ENCODE results near the gene CNTLN.

CNTLN gene

DNA sequence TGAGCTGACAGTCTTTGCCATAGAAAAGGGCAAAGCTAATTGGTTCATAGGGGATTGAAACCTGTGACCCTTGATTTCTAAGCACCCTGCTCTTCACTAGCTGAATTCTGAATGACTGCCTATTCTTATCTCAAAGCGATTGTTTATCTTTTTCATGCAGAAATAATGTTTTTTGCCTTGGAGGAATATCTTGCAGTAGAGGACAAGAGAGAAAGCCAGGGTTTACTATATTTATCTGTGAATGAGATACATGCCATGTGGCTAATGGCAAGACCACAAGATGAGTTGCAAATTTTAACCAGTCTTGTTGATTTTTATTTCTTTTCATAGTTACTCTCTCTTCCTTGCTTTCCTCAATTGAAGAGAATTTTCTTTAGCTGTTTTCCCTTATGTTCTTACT, 185.0 kb downstream of the CNTLN start:
- no peak overlapping the region for H3K4me3 ChIP-seq (replicated peaks; ENCODE audit: low read depth, low read length)
- no peaks in the 10 kb centered on the region for H3K36me3 ChIP-seq (ENCODE audit: control insufficient read depth, insufficient read depth, low read length)
- TF ChIP-seq CTCF (IDR thresholded peaks at IDR 0.05; ENCODE audit: insufficient read depth, low read length, poor library complexity, severe bottlenecking), result no peak
- no peak for DNase-seq (ENCODE audit: extremely low read depth, insufficient read length)
- H3K27me3 ChIP-seq (replicated peaks; ENCODE audit: control insufficient read depth, insufficient read depth, low read length), result no peaks in the 10 kb centered on the region

DNA sequence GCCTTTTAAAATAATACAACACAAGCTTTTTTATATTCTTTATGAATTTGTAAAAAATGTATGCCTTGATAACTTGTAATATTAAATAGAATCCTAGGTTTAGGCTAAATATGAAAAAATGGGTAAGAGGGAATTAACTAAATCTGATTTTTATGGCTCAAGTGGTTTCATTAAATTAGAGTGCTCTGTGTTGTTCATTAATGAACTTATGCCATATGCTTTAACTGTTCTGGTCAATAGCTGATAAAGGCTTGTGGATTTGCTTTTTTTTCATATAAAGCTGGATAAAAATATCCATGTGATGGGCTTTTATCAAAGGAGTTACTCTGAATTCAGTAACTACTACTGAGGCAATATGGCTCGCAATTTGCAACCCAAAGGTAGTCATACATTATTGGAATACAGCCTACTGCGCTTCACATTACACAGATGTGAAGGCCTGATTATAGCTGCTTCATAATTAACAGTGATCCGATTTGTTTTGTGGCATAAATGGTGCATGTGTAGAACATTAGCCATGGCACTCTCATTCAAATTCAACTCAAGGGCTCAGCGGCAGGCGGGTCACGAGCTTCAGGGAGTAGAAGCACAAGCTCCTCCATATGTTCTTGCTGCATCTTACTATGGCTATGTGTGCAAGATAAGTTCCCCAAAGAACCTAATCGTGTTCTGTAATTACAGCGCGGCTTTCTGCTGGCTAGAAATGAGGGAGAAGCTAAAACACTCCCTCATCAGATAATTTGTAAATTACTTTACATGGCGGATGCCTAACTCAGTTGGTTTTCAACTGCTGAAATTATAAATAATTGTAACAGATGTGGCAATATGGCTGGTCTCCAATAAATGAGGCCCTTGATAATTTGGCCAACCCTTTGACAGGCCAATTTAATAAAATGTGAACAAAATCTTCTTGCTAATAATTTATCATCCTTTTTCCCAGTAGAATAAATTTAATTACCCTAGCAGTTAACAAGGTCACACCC, 188.3 kb downstream of the CNTLN start:
- no peak for TF ChIP-seq CTCF (IDR thresholded peaks at IDR 0.05; ENCODE audit: insufficient read depth, low read length, poor library complexity, severe bottlenecking)
- DNase-seq (ENCODE audit: extremely low read depth, insufficient read length), result no peak
- no peak overlapping the region for H3K4me3 ChIP-seq (replicated peaks; ENCODE audit: low read depth, low read length)

GRCh38 chr9:17328331-17328730, 193.5 kb downstream of the CNTLN start:
- Histone ChIP-seq H3K4me3 (replicated peaks; ENCODE audit: low read depth, low read length) (no peak overlapping the region), H3K27me3 (replicated peaks; ENCODE audit: control insufficient read depth, insufficient read depth, low read length) (no peaks in the 10 kb centered on the region), H3K36me3 (ENCODE audit: control insufficient read depth, insufficient read depth, low read length) (no peaks in the 10 kb centered on the region)
- DNase-seq (ENCODE audit: extremely low read depth, insufficient read length), result no peak
- no peak for TF ChIP-seq CTCF (IDR thresholded peaks at IDR 0.05; ENCODE audit: insufficient read depth, low read length, poor library complexity, severe bottlenecking)

More for the DNA sequence above, 188.3 kb downstream of the CNTLN start:
- Histone ChIP-seq H3K27me3 (replicated peaks; ENCODE audit: control insufficient read depth, insufficient read depth, low read length) (no peaks in the 10 kb centered on the region), H3K36me3 (ENCODE audit: control insufficient read depth, insufficient read depth, low read length) (no peaks in the 10 kb centered on the region)

DNA sequence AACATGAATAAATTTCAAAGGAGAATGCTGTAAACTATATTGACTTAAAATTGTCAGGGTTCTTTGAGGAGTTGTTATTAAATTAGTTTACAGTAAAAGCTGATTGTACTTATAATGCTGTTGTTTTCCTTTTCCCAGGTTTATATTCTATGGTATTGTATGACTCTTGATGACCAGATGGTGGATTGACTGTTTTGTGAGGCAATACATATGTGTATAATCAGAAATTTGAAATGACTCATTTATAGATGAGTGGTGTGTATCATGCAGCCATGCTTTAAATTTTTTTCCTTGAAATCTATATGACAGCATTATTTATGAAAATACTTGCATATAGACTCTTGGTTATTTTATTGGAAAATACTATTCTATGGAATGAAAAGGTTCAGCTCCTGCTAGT, 195.3 kb downstream of the CNTLN start:
- Histone ChIP-seq H3K4me3 (replicated peaks; ENCODE audit: low read depth, low read length) (no peak overlapping the region), H3K36me3 (ENCODE audit: control insufficient read depth, insufficient read depth, low read length) (no peaks in the 10 kb centered on the region), H3K27me3 (replicated peaks; ENCODE audit: control insufficient read depth, insufficient read depth, low read length) (no peaks in the 10 kb centered on the region)
- TF ChIP-seq CTCF (IDR thresholded peaks at IDR 0.05; ENCODE audit: insufficient read depth, low read length, poor library complexity, severe bottlenecking), result no peak
- DNase-seq (ENCODE audit: extremely low read depth, insufficient read length), result no peak

DNA sequence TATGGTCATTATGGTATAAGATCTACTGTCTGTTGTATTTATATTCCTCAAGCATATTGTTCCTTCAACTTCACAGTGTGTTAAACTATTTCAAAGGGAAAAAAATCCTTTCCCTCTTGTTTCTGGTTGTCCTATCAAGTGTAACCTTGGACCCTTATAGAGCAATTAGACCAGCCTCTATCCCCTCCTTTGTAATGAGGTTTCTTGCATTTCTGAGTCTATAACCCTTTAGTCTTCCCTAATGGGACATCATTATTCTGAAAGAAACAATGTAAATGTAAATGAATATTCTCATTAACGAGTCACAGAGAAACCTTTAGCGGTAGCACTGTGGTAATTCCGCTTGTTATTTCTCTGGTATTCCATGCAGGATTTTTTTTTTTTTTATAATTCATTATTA, 197.3 kb downstream of the CNTLN start:
- Histone ChIP-seq H3K27me3 (replicated peaks; ENCODE audit: control insufficient read depth, insufficient read depth, low read length) (no peaks in the 10 kb centered on the region), H3K36me3 (ENCODE audit: control insufficient read depth, insufficient read depth, low read length) (no peaks in the 10 kb centered on the region), H3K4me3 (replicated peaks; ENCODE audit: low read depth, low read length) (no peak overlapping the region)
- DNase-seq (ENCODE audit: extremely low read depth, insufficient read length), result no peak
- TF ChIP-seq CTCF (IDR thresholded peaks at IDR 0.05; ENCODE audit: insufficient read depth, low read length, poor library complexity, severe bottlenecking), result no peak

Data from GM06990 (cell line).